Neutrophil (primary cell): ENCODE data around the gene FAM83C.

ENCODE experiments used
- H3K27ac ChIP-seq: fragments of 200-600 bp; sonication (generic); 2 replicates; pipeline ENCODE4 v1.5.1; 2016; ENCODE audit warnings: mild to moderate bottlenecking, moderate library complexity
- H3K27me3 ChIP-seq: fragments of 200-600 bp; sonication (generic); 2 replicates; pipeline ENCODE4 v1.6.0; 2016; ENCODE audit warnings: mild to moderate bottlenecking
- H3K36me3 ChIP-seq: fragments of 200-600 bp; sonication (generic); 2 replicates; pipeline ENCODE4 v1.5.1; 2017
- H3K4me1 ChIP-seq, 2 experiments: fragments of 200-600 bp in 1 of 2; sonication (generic) in 1 of 2; 1 replicate in 1 of 2; 2 replicates in 1 of 2; pipeline versions ENCODE4 v1.5.1 to v1.6.1; 2013 to 2016; ENCODE audit warnings: low read depth in 1 of 2, low read length in 1 of 2, mild to moderate bottlenecking in 1 of 2, moderate library complexity in 1 of 2; ENCODE audit not compliant: control insufficient read depth in 1 of 2, insufficient read depth in 1 of 2
- H3K4me3 ChIP-seq, 2 experiments: fragments of 200-600 bp in 1 of 2; sonication (generic) in 1 of 2; 1 replicate in 1 of 2; 2 replicates in 1 of 2; pipeline ENCODE4 v1.5.1; 2013 to 2016; ENCODE audit warnings: low read depth in 1 of 2, low read length in 1 of 2, mild to moderate bottlenecking in 1 of 2, moderate library complexity in 1 of 2
- H3K9me3 ChIP-seq: fragments of 200-600 bp; sonication (generic); 2 replicates; pipeline ENCODE4 v1.5.1; 2016
- TF ChIP-seq, protein P1 (sequence below): fragments of 200-600 bp; sonication (generic); IDR thresholded peaks from 2 replicates; pipeline ENCODE4 v1.5.1; 2016; ENCODE audit warnings: antibody characterized with exemption

Gene FAM83C

DNA sequence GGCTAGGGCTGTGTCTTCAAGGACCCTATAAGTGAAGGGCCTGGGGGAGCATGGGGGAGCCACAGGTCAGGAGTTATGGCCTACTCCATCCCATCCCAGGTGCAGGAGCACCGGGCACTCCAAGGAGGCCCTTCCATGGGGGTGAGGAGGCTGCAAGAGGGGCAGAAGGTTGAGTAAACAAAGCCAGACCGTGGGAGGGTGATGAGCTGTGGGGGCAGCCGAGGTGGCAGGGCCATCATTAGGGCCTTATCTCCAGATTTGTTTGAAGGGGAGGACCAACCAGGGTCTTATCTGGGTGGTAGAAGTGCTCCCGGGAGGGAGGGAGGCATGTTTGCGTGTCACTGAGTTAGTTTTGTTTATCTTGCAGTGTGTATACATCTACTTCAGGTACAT, 2.1 kb upstream of the FAM83C start:
- peaks cover 0 to 4% of the 10 kb centered on the region in 2 experiments for H3K4me1 ChIP-seq
- H3K4me3 ChIP-seq = no peak overlapping the region
- TF ChIP-seq, protein P1, sequence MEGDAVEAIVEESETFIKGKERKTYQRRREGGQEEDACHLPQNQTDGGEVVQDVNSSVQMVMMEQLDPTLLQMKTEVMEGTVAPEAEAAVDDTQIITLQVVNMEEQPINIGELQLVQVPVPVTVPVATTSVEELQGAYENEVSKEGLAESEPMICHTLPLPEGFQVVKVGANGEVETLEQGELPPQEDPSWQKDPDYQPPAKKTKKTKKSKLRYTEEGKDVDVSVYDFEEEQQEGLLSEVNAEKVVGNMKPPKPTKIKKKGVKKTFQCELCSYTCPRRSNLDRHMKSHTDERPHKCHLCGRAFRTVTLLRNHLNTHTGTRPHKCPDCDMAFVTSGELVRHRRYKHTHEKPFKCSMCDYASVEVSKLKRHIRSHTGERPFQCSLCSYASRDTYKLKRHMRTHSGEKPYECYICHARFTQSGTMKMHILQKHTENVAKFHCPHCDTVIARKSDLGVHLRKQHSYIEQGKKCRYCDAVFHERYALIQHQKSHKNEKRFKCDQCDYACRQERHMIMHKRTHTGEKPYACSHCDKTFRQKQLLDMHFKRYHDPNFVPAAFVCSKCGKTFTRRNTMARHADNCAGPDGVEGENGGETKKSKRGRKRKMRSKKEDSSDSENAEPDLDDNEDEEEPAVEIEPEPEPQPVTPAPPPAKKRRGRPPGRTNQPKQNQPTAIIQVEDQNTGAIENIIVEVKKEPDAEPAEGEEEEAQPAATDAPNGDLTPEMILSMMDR = no peak
- H3K36me3 ChIP-seq = no peaks in the 10 kb centered on the region
- H3K27ac ChIP-seq = no peak overlapping the region
- no peaks in the 10 kb centered on the region for H3K27me3 ChIP-seq
- no peaks in the 10 kb centered on the region for H3K9me3 ChIP-seq

- no peaks in the 10 kb centered on the region for H3K36me3 ChIP-seq
- no peak overlapping the region for H3K27ac ChIP-seq
- H3K4me3 ChIP-seq = no peak overlapping the region
- TF ChIP-seq, protein P1 = no peak
- H3K9me3 ChIP-seq = no peaks in the 10 kb centered on the region
- no peaks in the 10 kb centered on the region for H3K4me1 ChIP-seq
- no peaks in the 10 kb centered on the region for H3K27me3 ChIP-seq
Measured at GRCh38 chr20:35293303-35294292, 1.4 kb upstream of the FAM83C start.

GRCh38 chr20:35292504-35293285, 470 bp upstream of the FAM83C start:
- H3K27ac ChIP-seq = no peak overlapping the region
- TF ChIP-seq, protein P1 = no peak
- H3K27me3 ChIP-seq = no peaks in the 10 kb centered on the region
- no peaks in the 10 kb centered on the region for H3K4me1 ChIP-seq
- no peaks in the 10 kb centered on the region for H3K36me3 ChIP-seq
- no peak overlapping the region for H3K4me3 ChIP-seq
- H3K9me3 ChIP-seq = no peaks in the 10 kb centered on the region

DNA sequence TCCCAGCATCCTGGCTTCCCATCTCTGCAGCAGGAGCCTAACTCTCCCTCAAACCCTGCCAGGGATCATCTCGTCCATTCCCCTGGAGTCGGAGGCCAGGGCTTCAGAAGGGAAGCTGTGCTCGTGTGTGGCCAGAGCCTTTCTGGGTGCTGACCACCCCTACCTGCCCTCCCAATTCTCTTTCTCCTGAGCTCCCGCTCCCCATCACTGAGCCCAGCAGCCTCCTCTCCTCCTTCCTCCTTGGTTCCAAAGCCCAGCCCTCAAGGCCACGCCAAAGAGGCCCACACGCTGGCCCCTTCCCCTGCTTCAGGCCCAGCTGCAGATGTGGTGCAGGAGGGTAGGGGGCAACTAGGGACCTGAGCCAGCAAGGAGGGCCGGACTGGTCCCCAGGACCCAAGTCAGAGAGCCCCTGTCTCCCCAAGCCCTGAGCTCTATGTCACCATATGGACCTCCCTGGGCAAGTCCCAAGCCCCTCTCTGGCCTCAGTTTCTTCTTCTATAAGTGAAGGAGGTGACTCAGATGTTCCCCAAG, 1.3 kb downstream of the FAM83C start:
- Histone ChIP-seq H3K27me3 (no peaks in the 10 kb centered on the region), H3K9me3 (no peaks in the 10 kb centered on the region), H3K4me3 (no peak overlapping the region), H3K36me3 (no peaks in the 10 kb centered on the region), H3K4me1 (no peaks in the 10 kb centered on the region), H3K27ac (no peak overlapping the region)
- TF ChIP-seq, protein P1 = no peak

- Histone ChIP-seq H3K36me3 (no peaks in the 10 kb centered on the region), H3K27me3 (no peaks in the 10 kb centered on the region), H3K4me1 (no peaks in the 10 kb centered on the region), H3K4me3 (no peak overlapping the region), H3K27ac (no peak overlapping the region), H3K9me3 (no peaks in the 10 kb centered on the region)
- TF ChIP-seq, protein P1 = no peak
Measured at GRCh38 chr20:35290186-35290886, 1.9 kb downstream of the FAM83C start.
